ENCODE results near the gene COA7.

DNA sequence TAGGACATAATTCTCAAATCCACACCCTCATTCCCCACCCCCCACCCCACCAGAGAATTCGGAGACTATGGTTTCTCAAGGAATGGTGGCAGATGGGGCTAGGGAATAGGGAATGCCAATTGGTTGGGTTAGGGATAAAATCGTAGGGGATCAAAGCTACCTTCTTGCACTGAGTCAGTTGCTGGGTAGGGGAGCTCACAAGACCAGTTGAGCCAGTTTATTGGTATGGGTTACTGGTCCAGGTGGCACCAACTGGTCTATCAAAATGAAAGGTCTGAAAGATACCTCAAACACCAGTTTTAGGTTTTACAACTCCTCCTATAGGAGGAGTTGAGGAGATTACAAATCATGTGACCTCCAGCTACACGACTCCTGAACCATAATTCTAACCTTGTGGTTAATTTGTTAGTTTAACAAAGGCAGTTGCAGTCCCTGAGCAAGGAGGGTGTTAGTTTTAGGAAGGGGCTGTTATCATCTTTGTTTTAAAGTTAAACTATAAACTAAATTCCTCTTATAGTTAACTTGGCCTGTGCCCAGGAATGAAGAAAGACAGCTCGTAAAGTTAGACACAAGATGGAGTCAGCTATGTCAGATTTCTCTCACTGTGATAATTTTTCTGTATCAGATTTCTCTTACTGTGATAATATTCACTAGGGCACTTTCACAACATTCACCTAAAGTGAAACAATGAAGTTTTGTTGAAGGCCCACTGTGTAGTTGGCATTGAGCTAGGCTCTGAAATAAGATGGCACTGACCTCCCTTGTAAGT lies 62.6 kb downstream of the COA7 start:
- TF ChIP-seq, protein P1, sequence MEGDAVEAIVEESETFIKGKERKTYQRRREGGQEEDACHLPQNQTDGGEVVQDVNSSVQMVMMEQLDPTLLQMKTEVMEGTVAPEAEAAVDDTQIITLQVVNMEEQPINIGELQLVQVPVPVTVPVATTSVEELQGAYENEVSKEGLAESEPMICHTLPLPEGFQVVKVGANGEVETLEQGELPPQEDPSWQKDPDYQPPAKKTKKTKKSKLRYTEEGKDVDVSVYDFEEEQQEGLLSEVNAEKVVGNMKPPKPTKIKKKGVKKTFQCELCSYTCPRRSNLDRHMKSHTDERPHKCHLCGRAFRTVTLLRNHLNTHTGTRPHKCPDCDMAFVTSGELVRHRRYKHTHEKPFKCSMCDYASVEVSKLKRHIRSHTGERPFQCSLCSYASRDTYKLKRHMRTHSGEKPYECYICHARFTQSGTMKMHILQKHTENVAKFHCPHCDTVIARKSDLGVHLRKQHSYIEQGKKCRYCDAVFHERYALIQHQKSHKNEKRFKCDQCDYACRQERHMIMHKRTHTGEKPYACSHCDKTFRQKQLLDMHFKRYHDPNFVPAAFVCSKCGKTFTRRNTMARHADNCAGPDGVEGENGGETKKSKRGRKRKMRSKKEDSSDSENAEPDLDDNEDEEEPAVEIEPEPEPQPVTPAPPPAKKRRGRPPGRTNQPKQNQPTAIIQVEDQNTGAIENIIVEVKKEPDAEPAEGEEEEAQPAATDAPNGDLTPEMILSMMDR (IDR thresholded peaks at IDR 0.05) = no peak
- no peak for TF ChIP-seq ZFX (IDR thresholded peaks at IDR 0.05; ENCODE audit: borderline replicate concordance)
